Activated naive CD8-positive, alpha-beta T cell treated with anti-CD3 and anti-CD28 coated beads for 36 hours (primary cell): ENCODE data around the gene PEMT. TPM values are rescaled to one million over a fixed set of nuclear protein-coding genes. Genes with fewer than 3 reads are reported as not detected.

Experiments used
- DNase-seq: peaks from one replicate; pipeline ENCODE4 v3.0.0; 2021
- H3K27ac Mint-ChIP-seq: one replicate; pipeline ENCODE4 v1.8.0; 2022; ENCODE audit warnings: mild to moderate bottlenecking, moderate library complexity, mixed read lengths
- H3K27me3 Mint-ChIP-seq: one replicate; pipeline ENCODE4 v1.8.0; 2022; ENCODE audit warnings: mild to moderate bottlenecking, mixed read lengths
- H3K36me3 Mint-ChIP-seq: one replicate; pipeline ENCODE4 v1.8.0; 2021; ENCODE audit warnings: mild to moderate bottlenecking, mixed read lengths
- H3K4me1 Mint-ChIP-seq: one replicate; pipeline ENCODE4 v1.8.0; 2021; ENCODE audit warnings: mixed read lengths
- H3K4me3 Mint-ChIP-seq: one replicate; pipeline ENCODE4 v1.8.0; 2022; ENCODE audit warnings: mild to moderate bottlenecking, moderate library complexity, mixed read lengths
- H3K9me3 Mint-ChIP-seq: one replicate; pipeline ENCODE4 v1.8.0; 2022; ENCODE audit warnings: mixed read lengths
- total RNA-seq, 2 experiments: library from RNA; stranded (reverse); gene quantifications; one replicate each; pipeline ENCODE4 v1.2.3, GENCODE V29; 2021

PEMT gene
- total RNA-seq, 2 experiments from 2014 or later: 34.0 to 40.0 TPM

DNA sequence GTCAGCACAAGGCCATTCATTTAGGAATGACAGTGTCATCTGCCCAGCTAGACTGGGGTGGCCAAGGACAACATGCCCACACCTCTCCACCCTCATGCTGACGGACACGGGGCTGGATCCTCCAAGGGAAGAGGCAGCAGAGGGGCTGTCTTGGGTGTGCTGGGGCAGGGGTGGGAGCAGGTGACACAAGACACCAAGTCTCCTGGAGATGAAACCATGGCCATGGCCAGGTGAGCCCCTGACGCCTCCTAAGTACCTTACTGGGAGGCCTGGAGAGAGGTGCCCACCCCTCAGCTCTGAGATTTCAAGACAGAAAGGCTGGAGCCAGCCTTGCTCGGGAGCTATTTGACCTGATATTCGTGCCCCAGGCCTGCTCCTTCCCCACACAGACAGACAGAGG is 86.4 kb downstream of the PEMT start:
- Mint-ChIP-seq H3K4me1 (no peaks in the 10 kb centered on the region), H3K27ac (no peak overlapping the region), H3K4me3 (no peak overlapping the region), H3K36me3 (no peaks in the 10 kb centered on the region), H3K27me3 (peaks cover 4% of the 10 kb centered on the region), H3K9me3 (no peaks in the 10 kb centered on the region)
- no peak for DNase-seq

DNA sequence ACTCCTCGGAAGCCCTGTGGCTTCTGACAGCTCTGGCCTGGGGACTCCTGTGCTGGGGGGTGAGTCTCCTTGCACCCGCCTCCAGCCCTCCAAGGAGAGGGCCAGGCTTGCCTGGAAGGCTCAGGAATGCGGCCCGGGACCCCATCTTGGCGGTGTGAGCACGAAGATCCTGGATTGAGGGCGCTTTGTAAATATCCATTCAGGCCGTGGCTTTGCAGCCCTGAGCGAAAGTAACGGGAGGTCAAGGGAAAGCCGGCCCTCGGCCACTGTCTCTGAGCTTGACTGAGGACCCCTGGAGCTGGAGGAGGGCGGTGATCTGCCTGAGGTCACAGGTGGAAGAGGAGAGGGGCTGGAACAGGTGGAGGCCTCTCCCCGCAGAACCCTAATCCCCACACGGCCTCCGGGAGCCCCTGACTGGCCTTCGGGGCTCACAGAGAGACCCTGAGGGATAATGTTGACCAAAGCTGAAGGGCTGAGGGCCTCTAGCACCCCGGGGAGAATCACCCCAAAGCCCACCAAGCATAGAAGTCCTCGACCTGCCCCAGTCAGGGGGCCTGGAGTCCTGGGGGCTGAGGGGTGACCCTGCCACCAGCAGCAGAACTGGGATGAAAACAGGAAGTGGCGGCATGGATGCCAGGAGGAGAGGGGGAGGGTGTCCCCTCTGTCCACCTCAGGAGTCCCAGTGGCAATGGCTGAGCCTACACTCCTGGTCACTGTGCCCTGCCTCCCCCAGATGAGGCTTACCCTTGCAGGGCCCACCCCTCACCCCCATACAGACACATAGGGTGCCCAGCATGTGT is 87.0 kb downstream of the PEMT start:
- no peaks in the 10 kb centered on the region for H3K4me1 Mint-ChIP-seq
- DNase-seq: no peak
- no peaks in the 10 kb centered on the region for H3K36me3 Mint-ChIP-seq
- peaks cover 4% of the 10 kb centered on the region for H3K27me3 Mint-ChIP-seq
- H3K4me3 Mint-ChIP-seq: no peak overlapping the region
- no peaks in the 10 kb centered on the region for H3K9me3 Mint-ChIP-seq
- no peak overlapping the region for H3K27ac Mint-ChIP-seq

GRCh38 chr17:17503566-17504130 is 87.9 kb downstream of the PEMT start:
- DNase-seq: no peak
- H3K4me3 Mint-ChIP-seq: no peak overlapping the region
- no peak overlapping the region for H3K27ac Mint-ChIP-seq
- no peaks in the 10 kb centered on the region for H3K9me3 Mint-ChIP-seq
- H3K36me3 Mint-ChIP-seq: no peaks in the 10 kb centered on the region
- H3K4me1 Mint-ChIP-seq: no peaks in the 10 kb centered on the region
- peaks cover 4% of the 10 kb centered on the region for H3K27me3 Mint-ChIP-seq

DNA sequence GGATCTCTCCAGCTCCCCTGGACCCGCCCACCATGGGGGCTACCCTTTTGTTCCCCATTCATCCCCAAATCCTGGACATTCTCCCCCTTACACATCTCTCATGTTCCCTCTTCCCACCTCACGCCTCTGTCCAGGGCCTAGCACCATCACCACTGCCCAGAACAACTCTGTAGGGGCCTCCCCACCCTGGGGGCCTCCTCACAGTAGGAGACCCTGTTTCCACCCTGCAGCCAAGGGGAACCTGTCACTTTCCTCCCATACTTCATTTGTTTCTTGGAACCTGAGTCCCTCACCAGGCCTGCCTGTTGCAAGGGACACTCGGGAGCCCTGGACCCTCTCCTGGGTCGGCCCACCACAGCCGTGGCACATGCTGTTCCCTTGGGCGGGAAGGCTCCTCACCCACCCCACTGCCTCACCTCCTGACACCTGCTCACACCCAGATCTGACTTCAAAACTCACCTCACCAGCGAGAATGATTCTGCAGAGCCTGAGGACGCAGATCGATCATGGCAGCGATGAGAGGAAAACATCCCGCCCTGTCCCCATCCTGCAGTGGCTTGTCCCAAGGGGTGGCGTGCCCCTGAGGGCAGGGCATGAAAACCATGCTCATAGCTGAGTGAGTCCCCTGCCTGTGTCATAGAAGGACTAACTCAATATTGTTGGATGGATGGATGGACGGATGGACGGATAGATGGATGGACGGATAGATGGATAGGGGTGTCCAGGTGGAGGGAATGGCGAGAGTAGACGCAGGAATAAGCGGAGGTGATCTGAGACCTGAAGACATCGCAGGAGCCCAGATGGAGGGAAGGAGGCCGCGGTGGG is 88.6 kb downstream of the PEMT start:
- Mint-ChIP-seq H3K27ac (no peak overlapping the region), H3K36me3 (no peaks in the 10 kb centered on the region), H3K4me3 (no peak overlapping the region), H3K9me3 (no peaks in the 10 kb centered on the region), H3K4me1 (no peaks in the 10 kb centered on the region), H3K27me3 (peaks cover 4% of the 10 kb centered on the region)
- no peak for DNase-seq

GRCh38 chr17:17500999-17501605 is 90.4 kb downstream of the PEMT start:
- no peak for DNase-seq
- H3K9me3 Mint-ChIP-seq: no peaks in the 10 kb centered on the region
- H3K4me1 Mint-ChIP-seq: peaks cover 3% of the 10 kb centered on the region
- no peak overlapping the region for H3K4me3 Mint-ChIP-seq
- H3K27me3 Mint-ChIP-seq: peaks cover 4% of the 10 kb centered on the region
- no peak overlapping the region for H3K27ac Mint-ChIP-seq
- H3K36me3 Mint-ChIP-seq: no peaks in the 10 kb centered on the region

- no peak for DNase-seq
- no peaks in the 10 kb centered on the region for H3K9me3 Mint-ChIP-seq
- no peaks in the 10 kb centered on the region for H3K36me3 Mint-ChIP-seq
- H3K27me3 Mint-ChIP-seq: peaks cover 18% of the 10 kb centered on the region
- peaks cover 8% of the 10 kb centered on the region for H3K4me1 Mint-ChIP-seq
- H3K4me3 Mint-ChIP-seq: no peak overlapping the region
- no peak overlapping the region for H3K27ac Mint-ChIP-seq
Observed at GRCh38 chr17:17499402-17500145, 91.9 kb downstream of the PEMT start.

GRCh38 chr17:17498606-17499301 is 92.8 kb downstream of the PEMT start:
- no peak for DNase-seq
- H3K4me3 Mint-ChIP-seq: no peak overlapping the region
- H3K27ac Mint-ChIP-seq: no peak overlapping the region
- no peaks in the 10 kb centered on the region for H3K36me3 Mint-ChIP-seq
- H3K4me1 Mint-ChIP-seq: peaks cover 9% of the 10 kb centered on the region
- H3K27me3 Mint-ChIP-seq: peaks cover 19% of the 10 kb centered on the region
- H3K9me3 Mint-ChIP-seq: no peaks in the 10 kb centered on the region

- Mint-ChIP-seq H3K27ac (no peak overlapping the region), H3K27me3 (peaks cover 19% of the 10 kb centered on the region), H3K4me1 (peaks cover 9% of the 10 kb centered on the region), H3K36me3 (peaks cover 3% of the 10 kb centered on the region), H3K4me3 (no peak overlapping the region), H3K9me3 (no peaks in the 10 kb centered on the region)
- DNase-seq: no peak
Observed at GRCh38 chr17:17497845-17498520, 93.5 kb downstream of the PEMT start.

GRCh38 chr17:17497065-17497844 is 94.3 kb downstream of the PEMT start:
- Mint-ChIP-seq H3K9me3 (no peaks in the 10 kb centered on the region), H3K4me1 (peaks cover 9% of the 10 kb centered on the region), H3K4me3 (no peak overlapping the region), H3K27me3 (peaks cover 18% of the 10 kb centered on the region), H3K36me3 (peaks cover 5% of the 10 kb centered on the region), H3K27ac (no peak overlapping the region)
- DNase-seq: no peak

- peak within 1 kb of the TSS; percentile 65 for H3K4me3 Mint-ChIP-seq
- H3K4me1 Mint-ChIP-seq: peaks cover 9% of the 10 kb centered on the region
- peaks cover 5% of the 10 kb centered on the region for H3K36me3 Mint-ChIP-seq
- peaks cover 15% of the 10 kb centered on the region for H3K27me3 Mint-ChIP-seq
- no peak within 1 kb of the TSS for H3K27ac Mint-ChIP-seq
- DNase-seq: peak; percentile 88
- no peaks in the 10 kb centered on the region for H3K9me3 Mint-ChIP-seq
Observed at GRCh38 chr17:17496189-17497064, 95.1 kb downstream of the PEMT start, which contains the start of gene RASD1. Gene RASD1, minus strand, starts transcription at chr17:17496395. Its CDS starts 214 bp downstream, at chr17:17496181.

- H3K4me1 Mint-ChIP-seq: peaks cover 9% of the 10 kb centered on the region
- H3K27ac Mint-ChIP-seq: no peak overlapping the region
Observed at GRCh38 chr17:17495536-17496188, 95.8 kb downstream of the PEMT start.

More at GRCh38 chr17:17495536-17496188, 95.8 kb downstream of the PEMT start:
- DNase-seq: peak; percentile 34
- Mint-ChIP-seq H3K36me3 (peaks cover 5% of the 10 kb centered on the region), H3K4me3 (peak overlapping the region; percentile 65), H3K27me3 (peaks cover 15% of the 10 kb centered on the region), H3K9me3 (no peaks in the 10 kb centered on the region)
